H1 (cell line): Measurements from ENCODE around the gene PITPNM1. TPM values are rescaled to one million over a fixed set of nuclear protein-coding genes. Genes with fewer than 3 reads are reported as not detected.

Experiments
- CTCF ChIA-PET: fragments of 300-600 bp; sonication (Branson Sonifier 250); formaldehyde crosslinking; loops from one replicate; lab custom pipeline; 2021; ENCODE audit not compliant: partially characterized antibody; lab: Charles Lee
- POLR2A ChIA-PET: fragments of 300-600 bp; sonication (Branson Sonifier 250); formaldehyde crosslinking; loops from one replicate; lab custom pipeline; 2021; ENCODE audit warnings: inconsistent platforms; ENCODE audit not compliant: partially characterized antibody; lab: Charles Lee
- DNase-seq, 2 experiments: peaks; one replicate each; pipeline versions ENCODE4 v3.0.0 to v3.0.0-alpha.2; 2010 to 2022; ENCODE audit warnings: low spot score in 2 of 2, low read depth in 1 of 2, mixed read lengths in 1 of 2
- FAIRE-seq: peaks from 2 replicates; lab custom pipeline; 2011; peaks lifted over from hg19 to GRCh38; lab: Jason Lieb, UNC
- H2AFZ ChIP-seq: 2 replicates; pipeline ENCODE4 v1.8.1; 2012; ENCODE audit warnings: low read length, inconsistent platforms
- H2AK5ac ChIP-seq: 2 replicates; pipeline ENCODE4 v1.6.1; 2013; ENCODE audit warnings: low read depth, low read length
- H2BK120ac ChIP-seq: replicated peaks from 2 replicates; pipeline ENCODE3; 2013; ENCODE audit warnings: low read depth, low read length, inconsistent platforms
- H2BK12ac ChIP-seq: 2 replicates; pipeline ENCODE4 v1.6.1; 2013; ENCODE audit warnings: low read depth, low read length
- H2BK15ac ChIP-seq: 2 replicates; pipeline ENCODE4 v1.6.1; 2013; ENCODE audit warnings: low read length
- H2BK20ac ChIP-seq: 2 replicates; pipeline ENCODE4 v1.6.1; 2013; ENCODE audit warnings: low read length
- H2BK5ac ChIP-seq: 2 replicates; pipeline ENCODE4 v1.6.1; 2013; ENCODE audit warnings: low read depth, low read length
- H3K14ac ChIP-seq: 2 replicates; pipeline ENCODE4 v1.6.1; 2013; ENCODE audit warnings: inconsistent platforms; ENCODE audit not compliant: insufficient read length
- H3K18ac ChIP-seq: 2 replicates; pipeline ENCODE4 v1.6.1; 2013; ENCODE audit warnings: low read length; ENCODE audit errors: extremely low read depth
- H3K23ac ChIP-seq: 2 replicates; pipeline ENCODE4 v1.6.1; 2013; ENCODE audit warnings: inconsistent platforms; ENCODE audit not compliant: insufficient read length
- H3K23me2 ChIP-seq: 2 replicates; pipeline ENCODE4 v1.6.1; 2013; ENCODE audit warnings: low read depth, low read length
- H3K27ac ChIP-seq: 2 replicates; pipeline ENCODE4 v1.6.1; 2011; ENCODE audit warnings: low read depth, low read length, inconsistent platforms
- H3K27me3 ChIP-seq, 4 experiments: replicated peaks in 1 of 4; 1 replicate in 1 of 4; 2 replicates in 3 of 4; pipeline versions ENCODE4 v1.6.1 to v1.8.1; 2011 to 2013; ENCODE audit warnings: low read length in 3 of 4, mild to moderate bottlenecking in 3 of 4, inconsistent platforms in 2 of 4, mixed read lengths in 2 of 4, moderate library complexity in 1 of 4; ENCODE audit not compliant: control insufficient read depth in 3 of 4, insufficient read depth in 3 of 4; ENCODE audit errors: extremely low read depth in 1 of 4
- H3K36me3 ChIP-seq, 4 experiments: 2 replicates each; pipeline versions ENCODE4 v1.6.1 to v1.8.1; 2011 to 2013; ENCODE audit warnings: mild to moderate bottlenecking in 4 of 4, low read length in 3 of 4, moderate library complexity in 2 of 4, control low read depth in 1 of 4, inconsistent platforms in 1 of 4; ENCODE audit not compliant: insufficient read depth in 4 of 4, control insufficient read depth in 2 of 4
- H3K4ac ChIP-seq: replicated peaks from 2 replicates; pipeline ENCODE3; 2013; ENCODE audit warnings: low read length, low read depth, mixed read lengths, inconsistent platforms; ENCODE audit not compliant: insufficient read length
- H3K4me1 ChIP-seq, 4 experiments: replicated peaks in 1 of 4; 1 replicate in 1 of 4; 2 replicates in 3 of 4; pipeline versions ENCODE4 v1.6.1 to v1.8.1; 2011 to 2013; ENCODE audit warnings: low read length in 3 of 4, inconsistent platforms in 2 of 4, mixed read lengths in 1 of 4; ENCODE audit not compliant: insufficient read depth in 4 of 4, control insufficient read depth in 3 of 4
- H3K4me2 ChIP-seq, 2 experiments: 2 replicates each; pipeline versions ENCODE4 v1.6.1 to v1.8.1; 2011 to 2013; ENCODE audit warnings: low read depth in 2 of 2, low read length in 2 of 2, control low read depth in 1 of 2, inconsistent platforms in 1 of 2, mild to moderate bottlenecking in 1 of 2; ENCODE audit not compliant: insufficient read depth in 1 of 2
- H3K4me3 ChIP-seq, 4 experiments: fragments of 200-600, 300-600 bp in 1 of 4; sonication (generic), shearing (Covaris generic), sonication (Bioruptor Twin) in 1 of 4; 2 replicates each; pipeline versions ENCODE4 v1.5.1 to v1.8.1; 2011 to 2016; ENCODE audit warnings: low read length in 4 of 4, low read depth in 3 of 4, control low read depth in 2 of 4, inconsistent platforms in 2 of 4, mild to moderate bottlenecking in 2 of 4, mixed read lengths in 1 of 4, moderate library complexity in 1 of 4; ENCODE audit not compliant: insufficient read depth in 2 of 4; ENCODE audit errors: extremely low read depth in 1 of 4
- H3K56ac ChIP-seq: replicated peaks from 2 replicates; pipeline ENCODE3; 2013; ENCODE audit warnings: low read depth, mild to moderate bottlenecking, mixed read lengths, low read length, inconsistent platforms; ENCODE audit not compliant: insufficient read length
- H3K79me1 ChIP-seq: 2 replicates; pipeline ENCODE4 v1.6.1; 2013; ENCODE audit warnings: low read depth, low read length, control low read depth
- H3K79me2 ChIP-seq, 2 experiments: 2 replicates each; pipeline versions ENCODE4 v1.6.1 to v1.8.1; 2012 to 2013; ENCODE audit warnings: low read length in 2 of 2, mild to moderate bottlenecking in 2 of 2, inconsistent platforms in 1 of 2; ENCODE audit not compliant: insufficient read depth in 2 of 2, control insufficient read depth in 1 of 2
- H3K9ac ChIP-seq, 4 experiments: replicated peaks in 1 of 4; 1 replicate in 1 of 4; 2 replicates in 3 of 4; pipeline versions ENCODE4 v1.6.1 to v1.8.1; 2011 to 2013; ENCODE audit warnings: low read depth in 3 of 4, low read length in 3 of 4, control low read depth in 2 of 4, mild to moderate bottlenecking in 2 of 4, moderate library complexity in 2 of 4, inconsistent platforms in 1 of 4; ENCODE audit errors: extremely low read depth in 1 of 4
- H3K9me3 ChIP-seq, 2 experiments: 2 replicates each; pipeline versions ENCODE4 v1.6.1 to v1.8.1; 2012 to 2013; ENCODE audit warnings: mild to moderate bottlenecking in 2 of 2, moderate library complexity in 2 of 2, control low read depth in 1 of 2, inconsistent platforms in 1 of 2, low read depth in 1 of 2, low read length in 1 of 2, mixed read lengths in 1 of 2; ENCODE audit not compliant: insufficient read depth in 2 of 2
- H4K20me1 ChIP-seq, 2 experiments: replicated peaks in 1 of 2; 2 replicates each; pipeline versions ENCODE3 to v1.8.1; 2011 to 2013; ENCODE audit warnings: inconsistent platforms in 2 of 2, low read length in 2 of 2, mild to moderate bottlenecking in 1 of 2; ENCODE audit not compliant: insufficient read depth in 2 of 2, control insufficient read depth in 1 of 2
- H4K5ac ChIP-seq: 2 replicates; pipeline ENCODE4 v1.6.1; 2013; ENCODE audit warnings: low read length, low read depth, mixed read lengths, inconsistent platforms; ENCODE audit not compliant: insufficient read length
- H4K8ac ChIP-seq: 2 replicates; pipeline ENCODE4 v1.8.0; 2013; ENCODE audit warnings: mild to moderate bottlenecking, moderate library complexity, low read length, inconsistent platforms; ENCODE audit not compliant: insufficient read depth; ENCODE audit errors: extremely low read depth
- H4K91ac ChIP-seq: replicated peaks from 2 replicates; pipeline ENCODE3; 2013; ENCODE audit warnings: low read length, mixed read lengths, inconsistent platforms; ENCODE audit not compliant: insufficient read length
- EZH2 ChIP-seq: fragments of 200-600 bp; sonication (generic); IDR thresholded peaks from 2 replicates; pipeline ENCODE4 v1.7.1; 2012; ENCODE audit warnings: low read depth, mild to moderate bottlenecking, moderate library complexity, low read length, inconsistent platforms; ENCODE audit not compliant: severe bottlenecking
- JUN ChIP-seq: IDR thresholded peaks from 2 replicates; pipeline ENCODE4 v1.6.1; 2011; ENCODE audit warnings: low read depth, mild to moderate bottlenecking, improper control_type of control experiment, low read length
- RAD21 ChIP-seq, 2 experiments: IDR thresholded peaks in 1 of 2; conservative IDR thresholded peaks in 1 of 2; 2 replicates each; pipeline ENCODE4 v1.6.1; 2011; ENCODE audit warnings: low read depth in 2 of 2, low read length in 2 of 2, improper control_type of control experiment in 1 of 2, inconsistent platforms in 1 of 2, mild to moderate bottlenecking in 1 of 2, moderate library complexity in 1 of 2
- WGBS, 2 experiments: shearing (Covaris generic) in 1 of 2; methylation state at CpG; one replicate each; pipeline versions ENCODE4 v1.1.6 to v1.1.7; 2013 to 2015; ENCODE audit warnings: low lambda C conversion rate in 2 of 2, mixed read lengths in 2 of 2, inconsistent platforms in 1 of 2, low coverage in 1 of 2, missing lambda C conversion rate in 1 of 2; ENCODE audit not compliant: insufficient replicate concordance in 2 of 2, insufficient coverage in 1 of 2, insufficient read length in 1 of 2; ENCODE audit errors: extremely low coverage in 1 of 2, missing lambda C conversion rate in 1 of 2; 5-methylcytosine and 5-hydroxymethylcytosine counted together
- polyA plus RNA-seq, 7 experiments: library from polyadenylated mRNA; depleted of rRNA in 3 of 7; stranded (reverse) in 5 of 7; unstranded in 2 of 7; fragments of >200 nt in 5 of 7; fragments of 200-250 nt in 2 of 7; gene quantifications; 1 replicate in 5 of 7; 2 replicates in 1 of 7; 4 replicates in 1 of 7; pipeline versions ENCODE4 v1.2.1 to v1.2.3, GENCODE V29; 2011 to 2013; ENCODE audit warnings: missing spikeins in 2 of 7, mixed read lengths in 2 of 7
- total RNA-seq: library from RNA; stranded (reverse); fragmentation: NEBNext Ultra II Directional; extraction: Animal tissue kit (Norgen Biotek cat#: 25700); gene quantifications from 2 replicates; pipeline ENCODE4 v1.2.1, GENCODE V29; 2021

The PITPNM1 gene
- total and polyA plus RNA-seq, 2 of the 8 experiments (the other 6 are each of a cell fraction or from before 2014, with no cell fraction given), result 27.2 to 52.7 TPM

DNA sequence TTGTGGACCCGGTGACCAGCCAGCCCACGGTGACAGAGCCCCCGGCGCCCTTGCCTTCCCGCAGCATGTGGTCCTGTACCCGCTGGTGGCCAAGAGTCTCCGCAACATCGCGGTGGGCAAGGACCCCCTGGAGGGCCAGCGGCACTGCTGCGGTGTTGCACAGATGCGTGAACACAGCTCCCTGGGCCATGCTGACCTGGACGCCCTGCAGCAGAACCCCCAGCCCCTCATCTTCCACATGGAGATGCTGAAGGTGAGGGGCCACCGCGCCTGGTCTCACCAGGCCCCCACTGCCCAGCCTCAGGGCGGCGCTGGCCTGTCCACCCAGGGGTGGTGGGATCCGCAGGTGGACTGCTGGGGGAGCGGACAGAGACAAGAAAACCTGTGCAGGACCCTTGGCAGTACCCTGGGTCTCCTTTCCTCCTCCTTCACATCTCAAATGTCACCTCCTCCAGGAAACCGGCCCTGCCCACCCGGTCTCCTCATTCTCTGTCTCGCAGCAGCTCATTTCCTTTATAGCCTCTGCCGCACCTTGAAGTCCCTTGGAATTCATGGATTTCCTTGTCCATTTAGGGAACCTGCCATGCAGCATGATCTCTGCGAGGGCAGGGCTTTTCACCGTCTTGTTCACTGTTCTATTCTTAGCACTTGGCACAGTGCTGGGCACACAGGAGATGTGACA, 15.8 kb downstream of the PITPNM1 start:
- TF ChIP-seq RAD21 (IDR thresholded peaks at IDR 0.05 in 1 of 2, conservative IDR thresholded peaks at IDR 0.05 in 1 of 2; ENCODE audit: low read depth in 2 of 2, low read length in 2 of 2) (no peak), EZH2 (no peak), JUN (no peak)
- POLR2A ChIA-PET, result interaction anchor here (1.0 to 2.5 kb wide), 5 partner anchors 15 to 56 kb away, joined by 3 to 9 read pairs (median 3); partner anchors contain the start of genes PTPRCAP and TMEM134

More for the DNA sequence above, 15.8 kb downstream of the PITPNM1 start:
- no peak for DNase-seq
- Histone ChIP-seq H4K20me1 (peaks cover 0 to 13% of the 10 kb centered on the region in 2 experiments), H3K4me3 (no peak overlapping the region), H4K5ac (no peak overlapping the region), H3K18ac (no peak overlapping the region), H3K9ac (no peak overlapping the region), H2AFZ (no peak overlapping the region), H3K79me2 (no peaks in the 10 kb centered on the region), H3K56ac (no peak overlapping the region), H2BK5ac (no peak overlapping the region), H3K9me3 (no peaks in the 10 kb centered on the region), H3K36me3 (peaks cover 2 to 21% (median 13%) of the 10 kb centered on the region in 4 experiments; a peak in 6 of 8 replicates), H3K4me2 (no peak overlapping the region), H4K91ac (no peak overlapping the region), H3K23ac (no peak overlapping the region), H3K79me1 (no peaks in the 10 kb centered on the region), H4K8ac (no peak overlapping the region), H3K23me2 (no peaks in the 10 kb centered on the region), H3K4me1 (peaks cover 0 to 4% (median 0%) of the 10 kb centered on the region in 4 experiments; a peak in 1 of 7 replicates), H2AK5ac (no peak overlapping the region), H2BK20ac (no peak overlapping the region), H2BK15ac (no peak overlapping the region), H3K27ac (no peak overlapping the region), H2BK120ac (no peak overlapping the region), H2BK12ac (no peak overlapping the region), H3K4ac (no peak overlapping the region), H3K27me3 (no peaks in the 10 kb centered on the region), H3K14ac (no peak overlapping the region)
- FAIRE-seq, result no peak
- CTCF ChIA-PET, result interaction anchor here (1.0 to 2.6 kb wide), 4 partner anchors 17 to 107 kb away, joined by 3 to 7 read pairs (median 4); partner anchors contain the start of gene PPP1CA
- 87% methylated on average over 25 of the region's 25 CpGs; no CpG with 5 or more reads in 1 of the 2 experiments for WGBS, 2 experiments
